SKM-1 treated with dmso at 0.1 percent for 144 hours (cell line): ENCODE results near the gene DTX2.
"Not testable (repeated sequence)": the region's sequence is repeated elsewhere in the genome, so short reads cannot be mapped to it uniquely, and the experiment has no call there.

Experiments
- DNase-seq: peaks from one replicate; lab custom pipeline; 2025; ENCODE audit not compliant: unreplicated experiment; lab: John Stamatoyannopoulos, UW

The DTX2 gene

GRCh38 chr7:76485822-76486610, 24.5 kb downstream of the DTX2 start:
- DNase-seq = not testable (repeated sequence)

- not testable (repeated sequence) for DNase-seq
These were observed 25.1 kb downstream of the DTX2 start for GRCh38 chr7:76486618-76487017.

- peak; percentile 10 for DNase-seq
These were observed 26.5 kb downstream of the DTX2 start for GRCh38 chr7:76487969-76488368.

GRCh38 chr7:76492139-76492538, 30.6 kb downstream of the DTX2 start:
- DNase-seq = not testable (repeated sequence)

GRCh38 chr7:76495717-76496116, 34.2 kb downstream of the DTX2 start:
- not testable (repeated sequence) for DNase-seq

- not testable (repeated sequence) for DNase-seq
These were observed 36.5 kb downstream of the DTX2 start for GRCh38 chr7:76497918-76498582.

GRCh38 chr7:76498583-76499200, 37.2 kb downstream of the DTX2 start:
- not testable (repeated sequence) for DNase-seq

- DNase-seq = not testable (repeated sequence)
These were observed 37.9 kb downstream of the DTX2 start for GRCh38 chr7:76499201-76499923.

GRCh38 chr7:76499924-76500241, 38.4 kb downstream of the DTX2 start:
- DNase-seq = not testable (repeated sequence)

GRCh38 chr7:76502224-76502623, 40.7 kb downstream of the DTX2 start:
- DNase-seq = not testable (repeated sequence)

GRCh38 chr7:76502836-76503235, 41.3 kb downstream of the DTX2 start:
- DNase-seq = not testable (repeated sequence)

GRCh38 chr7:76503244-76503643, 41.7 kb downstream of the DTX2 start:
- DNase-seq = not testable (repeated sequence)

GRCh38 chr7:76504351-76505167, 43.0 kb downstream of the DTX2 start:
- not testable (repeated sequence) for DNase-seq

GRCh38 chr7:76505168-76506080, 43.9 kb downstream of the DTX2 start:
- no peak for DNase-seq

GRCh38 chr7:76506081-76506440, 44.6 kb downstream of the DTX2 start:
- DNase-seq = no peak

GRCh38 chr7:76506643-76507042, 45.1 kb downstream of the DTX2 start:
- not testable (repeated sequence) for DNase-seq

GRCh38 chr7:76507723-76508406, 46.4 kb downstream of the DTX2 start:
- DNase-seq = peak; percentile 90

- DNase-seq = no peak
These were observed 48.7 kb downstream of the DTX2 start, which contains the start of gene UPK3B for GRCh38 chr7:76509931-76510877. Gene UPK3B (plus strand): TSS chr7:76510552. CDS start chr7:76510653, 101 bp downstream.
